HepG2 (cell line): ENCODE results near the gene HCRTR1. TPM values are rescaled to one million over a fixed set of nuclear protein-coding genes. Genes with fewer than 3 reads are reported as not detected.

Experiments used
- FOSL2 ChIP-seq: sonication (generic); formaldehyde crosslinking; IDR thresholded peaks from 2 replicates; pipeline ENCODE4 v1.4.0; 2020; ENCODE audit warnings: missing genetic modification reagents
- HNRNPUL1 ChIP-seq: fragments of 200-400 bp; formaldehyde crosslinking; IDR thresholded peaks from 2 replicates; pipeline ENCODE4 v1.6.1; 2017; ENCODE audit warnings: low read depth, mild to moderate bottlenecking, low read length, moderate library complexity
- MAZ ChIP-seq, 2 experiments: sonication (generic) in 1 of 2; formaldehyde crosslinking in 1 of 2; IDR thresholded peaks; 2 replicates each; pipeline versions ENCODE4 v1.5.0 to v1.6.1; 2012 to 2020; ENCODE audit warnings: low read depth in 2 of 2, mild to moderate bottlenecking in 2 of 2, borderline replicate concordance in 1 of 2, improper control_type of control experiment in 1 of 2, low read length in 1 of 2, missing genetic modification reagents in 1 of 2, moderate library complexity in 1 of 2
- SMAD1 ChIP-seq: sonication (generic); formaldehyde crosslinking; IDR thresholded peaks from 2 replicates; pipeline ENCODE4 v1.4.0; 2020; ENCODE audit warnings: missing genetic modification reagents, low read depth, mild to moderate bottlenecking, borderline replicate concordance
- YY1 ChIP-seq: IDR thresholded peaks from 2 replicates; pipeline ENCODE4 v1.6.1; 2011; ENCODE audit warnings: low read length, low read depth, moderate library complexity, mild to moderate bottlenecking; ENCODE audit not compliant: insufficient read depth, insufficient replicate concordance
- ZNF354B ChIP-seq: sonication (generic); formaldehyde crosslinking; IDR thresholded peaks from 2 replicates; pipeline ENCODE4 v1.8.0; 2022; ENCODE audit warnings: mild to moderate bottlenecking, missing genetic modification reagents
- ZNF563 ChIP-seq: sonication (generic); formaldehyde crosslinking; IDR thresholded peaks from 2 replicates; pipeline ENCODE4 v1.8.0; 2022; ENCODE audit warnings: mild to moderate bottlenecking, moderate library complexity, missing genetic modification reagents
- ZNF703 ChIP-seq: sonication (generic); formaldehyde crosslinking; IDR thresholded peaks from 2 replicates; pipeline ENCODE4 v1.5.1; 2020; ENCODE audit warnings: missing genetic modification reagents, mild to moderate bottlenecking, moderate library complexity, borderline replicate concordance
- ZNF746 ChIP-seq: sonication (generic); formaldehyde crosslinking; IDR thresholded peaks from 2 replicates; pipeline ENCODE4 v1.8.0; 2022; ENCODE audit warnings: mild to moderate bottlenecking, missing genetic modification reagents
- polyA plus RNA-seq, 8 experiments: library from polyadenylated mRNA; depleted of rRNA in 3 of 8; stranded (reverse) in 7 of 8; unstranded in 1 of 8; fragments of >200 nt; fragmentation: Illumina TruSeq in 4 of 8; extraction: Trizol in 4 of 8; gene quantifications; 2 replicates each; pipeline versions ENCODE4 v1.2.1 to v1.2.3, GENCODE V29; 2011 to 2016; ENCODE audit warnings: low read depth in 4 of 8, missing spikeins in 1 of 8, mixed read lengths in 1 of 8; ENCODE audit not compliant: insufficient read depth in 1 of 8
- total RNA-seq, 5 experiments: library from RNA; depleted of rRNA; stranded (reverse); fragments of >200 nt; fragmentation: Illumina TruSeq; extraction: Trizol; gene quantifications; 2 replicates each; pipeline ENCODE4 v1.2.3, GENCODE V29; 2016; ENCODE audit warnings: low read depth in 1 of 5
- TF ChIP-seq, protein P1 (sequence below): sonication (generic); formaldehyde crosslinking; IDR thresholded peaks from 2 replicates; pipeline ENCODE4 v1.8.0; 2022; ENCODE audit warnings: mild to moderate bottlenecking, missing genetic modification reagents
- TF ChIP-seq, protein P2 (sequence below): sonication (generic); formaldehyde crosslinking; IDR thresholded peaks from 2 replicates; pipeline ENCODE4 v1.9.0; 2021; ENCODE audit warnings: mild to moderate bottlenecking, missing genetic modification reagents
- TF ChIP-seq, protein P3 (sequence below): sonication (generic); formaldehyde crosslinking; IDR thresholded peaks from 2 replicates; pipeline ENCODE4 v1.8.1; 2023; ENCODE audit warnings: mild to moderate bottlenecking, moderate library complexity, missing genetic modification reagents
- TF ChIP-seq, protein P4 (sequence below): conservative IDR thresholded peaks from 2 replicates; pipeline ENCODE4 v1.6.1; 2018; ENCODE audit warnings: missing genetic modification reagents
- TF ChIP-seq, protein P5 (sequence below): sonication (generic); formaldehyde crosslinking; IDR thresholded peaks from 2 replicates; pipeline ENCODE4 v1.8.0; 2023; ENCODE audit warnings: mild to moderate bottlenecking, missing genetic modification reagents
- TF ChIP-seq, protein P6 (sequence below): sonication (generic); formaldehyde crosslinking; IDR thresholded peaks from 2 replicates; pipeline ENCODE4 v1.9.0; 2022; ENCODE audit warnings: missing genetic modification reagents, mild to moderate bottlenecking, borderline replicate concordance

HCRTR1 gene
- total and polyA plus RNA-seq, 2 of the 13 experiments (the other 11 are each of a cell fraction or from before 2014, with no cell fraction given), result not detected

DNA sequence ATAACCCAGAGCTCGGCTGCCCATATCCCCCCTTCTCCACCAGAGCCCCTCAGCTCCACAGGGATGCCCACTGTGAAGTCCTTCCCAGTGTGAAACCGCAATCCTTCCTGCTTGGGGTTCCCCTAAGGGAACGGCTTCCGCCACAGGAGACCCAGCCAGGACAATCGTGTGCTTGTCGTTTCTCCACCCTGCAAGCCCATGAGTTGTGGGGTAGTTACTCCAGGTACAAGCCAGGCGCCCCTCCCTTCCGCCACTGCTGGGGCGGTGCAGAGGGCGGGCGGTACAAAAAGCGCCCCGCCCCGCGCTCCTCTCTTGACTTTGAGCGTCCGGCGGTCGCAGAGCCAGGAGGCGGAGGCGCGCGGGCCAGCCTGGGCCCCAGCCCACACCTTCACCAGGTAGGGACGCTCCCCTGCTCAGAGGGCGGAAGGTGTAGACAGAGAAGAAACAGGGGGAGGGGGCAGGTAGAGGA is 41.3 kb upstream of the HCRTR1 start, which contains the start of gene TINAGL1 (continued):
- no peak for TF ChIP-seq MAZ (IDR thresholded peaks at IDR 0.05; ENCODE audit: borderline replicate concordance, low read depth, low read length)
- peak; percentile 50 for TF ChIP-seq MAZ (CRISPR knock-in tag; IDR thresholded peaks at IDR 0.05; ENCODE audit: low read depth)
- TF ChIP-seq, protein P1, sequence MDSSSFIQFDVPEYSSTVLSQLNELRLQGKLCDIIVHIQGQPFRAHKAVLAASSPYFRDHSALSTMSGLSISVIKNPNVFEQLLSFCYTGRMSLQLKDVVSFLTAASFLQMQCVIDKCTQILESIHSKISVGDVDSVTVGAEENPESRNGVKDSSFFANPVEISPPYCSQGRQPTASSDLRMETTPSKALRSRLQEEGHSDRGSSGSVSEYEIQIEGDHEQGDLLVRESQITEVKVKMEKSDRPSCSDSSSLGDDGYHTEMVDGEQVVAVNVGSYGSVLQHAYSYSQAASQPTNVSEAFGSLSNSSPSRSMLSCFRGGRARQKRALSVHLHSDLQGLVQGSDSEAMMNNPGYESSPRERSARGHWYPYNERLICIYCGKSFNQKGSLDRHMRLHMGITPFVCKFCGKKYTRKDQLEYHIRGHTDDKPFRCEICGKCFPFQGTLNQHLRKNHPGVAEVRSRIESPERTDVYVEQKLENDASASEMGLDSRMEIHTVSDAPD (CRISPR knock-in tag), result no peak
- TF ChIP-seq ZNF354B (CRISPR knock-in tag), result no peak
- TF ChIP-seq, protein P2, sequence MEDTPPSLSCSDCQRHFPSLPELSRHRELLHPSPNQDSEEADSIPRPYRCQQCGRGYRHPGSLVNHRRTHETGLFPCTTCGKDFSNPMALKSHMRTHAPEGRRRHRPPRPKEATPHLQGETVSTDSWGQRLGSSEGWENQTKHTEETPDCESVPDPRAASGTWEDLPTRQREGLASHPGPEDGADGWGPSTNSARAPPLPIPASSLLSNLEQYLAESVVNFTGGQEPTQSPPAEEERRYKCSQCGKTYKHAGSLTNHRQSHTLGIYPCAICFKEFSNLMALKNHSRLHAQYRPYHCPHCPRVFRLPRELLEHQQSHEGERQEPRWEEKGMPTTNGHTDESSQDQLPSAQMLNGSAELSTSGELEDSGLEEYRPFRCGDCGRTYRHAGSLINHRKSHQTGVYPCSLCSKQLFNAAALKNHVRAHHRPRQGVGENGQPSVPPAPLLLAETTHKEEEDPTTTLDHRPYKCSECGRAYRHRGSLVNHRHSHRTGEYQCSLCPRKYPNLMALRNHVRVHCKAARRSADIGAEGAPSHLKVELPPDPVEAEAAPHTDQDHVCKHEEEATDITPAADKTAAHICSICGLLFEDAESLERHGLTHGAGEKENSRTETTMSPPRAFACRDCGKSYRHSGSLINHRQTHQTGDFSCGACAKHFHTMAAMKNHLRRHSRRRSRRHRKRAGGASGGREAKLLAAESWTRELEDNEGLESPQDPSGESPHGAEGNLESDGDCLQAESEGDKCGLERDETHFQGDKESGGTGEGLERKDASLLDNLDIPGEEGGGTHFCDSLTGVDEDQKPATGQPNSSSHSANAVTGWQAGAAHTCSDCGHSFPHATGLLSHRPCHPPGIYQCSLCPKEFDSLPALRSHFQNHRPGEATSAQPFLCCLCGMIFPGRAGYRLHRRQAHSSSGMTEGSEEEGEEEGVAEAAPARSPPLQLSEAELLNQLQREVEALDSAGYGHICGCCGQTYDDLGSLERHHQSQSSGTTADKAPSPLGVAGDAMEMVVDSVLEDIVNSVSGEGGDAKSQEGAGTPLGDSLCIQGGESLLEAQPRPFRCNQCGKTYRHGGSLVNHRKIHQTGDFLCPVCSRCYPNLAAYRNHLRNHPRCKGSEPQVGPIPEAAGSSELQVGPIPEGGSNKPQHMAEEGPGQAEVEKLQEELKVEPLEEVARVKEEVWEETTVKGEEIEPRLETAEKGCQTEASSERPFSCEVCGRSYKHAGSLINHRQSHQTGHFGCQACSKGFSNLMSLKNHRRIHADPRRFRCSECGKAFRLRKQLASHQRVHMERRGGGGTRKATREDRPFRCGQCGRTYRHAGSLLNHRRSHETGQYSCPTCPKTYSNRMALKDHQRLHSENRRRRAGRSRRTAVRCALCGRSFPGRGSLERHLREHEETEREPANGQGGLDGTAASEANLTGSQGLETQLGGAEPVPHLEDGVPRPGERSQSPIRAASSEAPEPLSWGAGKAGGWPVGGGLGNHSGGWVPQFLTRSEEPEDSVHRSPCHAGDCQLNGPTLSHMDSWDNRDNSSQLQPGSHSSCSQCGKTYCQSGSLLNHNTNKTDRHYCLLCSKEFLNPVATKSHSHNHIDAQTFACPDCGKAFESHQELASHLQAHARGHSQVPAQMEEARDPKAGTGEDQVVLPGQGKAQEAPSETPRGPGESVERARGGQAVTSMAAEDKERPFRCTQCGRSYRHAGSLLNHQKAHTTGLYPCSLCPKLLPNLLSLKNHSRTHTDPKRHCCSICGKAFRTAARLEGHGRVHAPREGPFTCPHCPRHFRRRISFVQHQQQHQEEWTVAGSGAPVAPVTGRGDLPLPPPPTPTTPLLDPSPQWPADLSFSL, result no peak
- TF ChIP-seq HNRNPUL1, result no peak
- TF ChIP-seq, protein P3, sequence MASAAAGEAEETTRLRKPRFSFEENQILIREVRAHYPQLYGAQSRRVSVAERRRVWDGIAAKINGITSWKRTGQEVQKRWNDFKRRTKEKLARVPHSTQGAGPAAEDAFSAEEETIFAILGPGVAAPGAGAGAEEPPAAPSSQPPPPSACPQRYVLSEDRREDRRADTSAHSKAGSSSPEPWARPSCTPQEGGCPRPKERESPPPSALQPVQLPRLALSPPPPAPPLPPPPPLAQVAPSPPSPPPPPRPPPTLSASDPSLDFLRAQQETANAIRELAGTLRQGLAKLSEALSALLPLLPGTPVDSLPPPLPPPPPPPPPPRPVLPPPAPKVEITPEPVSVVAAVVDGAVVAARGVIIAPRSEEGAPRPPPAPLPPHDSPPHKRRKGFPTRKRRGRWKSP, result 0 out of 2 replicates have a peak, but pooled peaks have one; percentile 48
- no peak for TF ChIP-seq YY1
- TF ChIP-seq FOSL2 (CRISPR knock-in tag), result 0 out of 2 replicates have a peak, but pooled peaks have one; percentile 4
- TF ChIP-seq ZNF703, result no peak
- TF ChIP-seq ZNF746 (CRISPR knock-in tag), result peak; percentile 32; the same call in 1 of the 2 replicates
- TF ChIP-seq ZNF563 (CRISPR knock-in tag), result no peak
- TF ChIP-seq SMAD1 (CRISPR knock-in tag), result no peak
- TF ChIP-seq, protein P4, sequence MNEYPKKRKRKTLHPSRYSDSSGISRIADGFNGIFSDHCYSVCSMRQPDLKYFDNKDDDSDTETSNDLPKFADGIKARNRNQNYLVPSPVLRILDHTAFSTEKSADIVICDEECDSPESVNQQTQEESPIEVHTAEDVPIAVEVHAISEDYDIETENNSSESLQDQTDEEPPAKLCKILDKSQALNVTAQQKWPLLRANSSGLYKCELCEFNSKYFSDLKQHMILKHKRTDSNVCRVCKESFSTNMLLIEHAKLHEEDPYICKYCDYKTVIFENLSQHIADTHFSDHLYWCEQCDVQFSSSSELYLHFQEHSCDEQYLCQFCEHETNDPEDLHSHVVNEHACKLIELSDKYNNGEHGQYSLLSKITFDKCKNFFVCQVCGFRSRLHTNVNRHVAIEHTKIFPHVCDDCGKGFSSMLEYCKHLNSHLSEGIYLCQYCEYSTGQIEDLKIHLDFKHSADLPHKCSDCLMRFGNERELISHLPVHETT (CRISPR knock-in tag), result no peak
- TF ChIP-seq, protein P5, sequence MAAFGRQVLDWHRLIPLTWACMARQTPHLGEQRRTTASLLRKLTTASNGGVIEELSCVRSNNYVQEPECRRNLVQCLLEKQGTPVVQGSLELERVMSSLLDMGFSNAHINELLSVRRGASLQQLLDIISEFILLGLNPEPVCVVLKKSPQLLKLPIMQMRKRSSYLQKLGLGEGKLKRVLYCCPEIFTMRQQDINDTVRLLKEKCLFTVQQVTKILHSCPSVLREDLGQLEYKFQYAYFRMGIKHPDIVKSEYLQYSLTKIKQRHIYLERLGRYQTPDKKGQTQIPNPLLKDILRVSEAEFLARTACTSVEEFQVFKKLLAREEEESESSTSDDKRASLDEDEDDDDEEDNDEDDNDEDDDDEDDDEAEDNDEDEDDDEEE, result no peak
- TF ChIP-seq, protein P6, sequence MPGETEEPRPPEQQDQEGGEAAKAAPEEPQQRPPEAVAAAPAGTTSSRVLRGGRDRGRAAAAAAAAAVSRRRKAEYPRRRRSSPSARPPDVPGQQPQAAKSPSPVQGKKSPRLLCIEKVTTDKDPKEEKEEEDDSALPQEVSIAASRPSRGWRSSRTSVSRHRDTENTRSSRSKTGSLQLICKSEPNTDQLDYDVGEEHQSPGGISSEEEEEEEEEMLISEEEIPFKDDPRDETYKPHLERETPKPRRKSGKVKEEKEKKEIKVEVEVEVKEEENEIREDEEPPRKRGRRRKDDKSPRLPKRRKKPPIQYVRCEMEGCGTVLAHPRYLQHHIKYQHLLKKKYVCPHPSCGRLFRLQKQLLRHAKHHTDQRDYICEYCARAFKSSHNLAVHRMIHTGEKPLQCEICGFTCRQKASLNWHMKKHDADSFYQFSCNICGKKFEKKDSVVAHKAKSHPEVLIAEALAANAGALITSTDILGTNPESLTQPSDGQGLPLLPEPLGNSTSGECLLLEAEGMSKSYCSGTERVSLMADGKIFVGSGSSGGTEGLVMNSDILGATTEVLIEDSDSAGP (CRISPR knock-in tag), result no peak; the same call in 1 of the 2 replicates
